Measurements from ENCODE around the gene FAM32A.

FAM32A gene

GRCh38 chr19:16199275-16199932, 14.2 kb downstream of the FAM32A start:
- H3K27ac ChIP-seq, result peak overlapping the region; percentile 81
- ChIA-PET CTCF (interaction anchor here (0.7 kb wide), 1 partner anchor 355 kb away, joined by 3 read pairs; no protein-coding TSS in a partner anchor), POLR2A (ENCODE audit: low non-redundant PET) (interaction anchor here (0.6 kb wide), 1 partner anchor 23 kb away, joined by 3 read pairs; no protein-coding TSS in a partner anchor)
- no peak for TF ChIP-seq CTCF (conservative IDR thresholded peaks at IDR 0.05; ENCODE audit: low read depth)
- DNase-seq (ENCODE audit: low spot score), result no peak

- no peak for TF ChIP-seq CTCF (conservative IDR thresholded peaks at IDR 0.05; ENCODE audit: low read depth)
- H3K27ac ChIP-seq, result peak overlapping the region; percentile 81
- POLR2A ChIA-PET (ENCODE audit: low non-redundant PET), result interaction anchor here (0.6 kb wide), 1 partner anchor 24 kb away, joined by 3 read pairs; no protein-coding TSS in a partner anchor
- DNase-seq (ENCODE audit: low spot score), result no peak
- CTCF ChIA-PET, result no interaction called here
Measured at GRCh38 chr19:16200038-16201010, 15.1 kb downstream of the FAM32A start.

GRCh38 chr19:16201011-16201391, 15.8 kb downstream of the FAM32A start:
- peak overlapping the region; percentile 81 for H3K27ac ChIP-seq
- TF ChIP-seq CTCF (conservative IDR thresholded peaks at IDR 0.05; ENCODE audit: low read depth), result no peak
- ChIA-PET POLR2A (ENCODE audit: low non-redundant PET) (no interaction called here), CTCF (no interaction called here)
- no peak for DNase-seq (ENCODE audit: low spot score)

- POLR2A ChIA-PET (ENCODE audit: low non-redundant PET), result no interaction called here
Measured at GRCh38 chr19:16202320-16203255, 17.4 kb downstream of the FAM32A start.

GRCh38 chr19:16203256-16204004, 18.2 kb downstream of the FAM32A start:
- POLR2A ChIA-PET (ENCODE audit: low non-redundant PET), result no interaction called here
- CTCF ChIA-PET, result no interaction called here
- H3K27ac ChIP-seq, result peak overlapping the region; percentile 2; the same call in 1 of the 2 replicates
- DNase-seq (ENCODE audit: low spot score), result no peak
- no peak for TF ChIP-seq CTCF (conservative IDR thresholded peaks at IDR 0.05; ENCODE audit: low read depth)

More at GRCh38 chr19:16202320-16203255, 17.4 kb downstream of the FAM32A start:
- DNase-seq (ENCODE audit: low spot score), result no peak
- H3K27ac ChIP-seq, result peak overlapping the region; percentile 13; the same call in 1 of the 2 replicates
- CTCF ChIA-PET, result no interaction called here
- TF ChIP-seq CTCF (conservative IDR thresholded peaks at IDR 0.05; ENCODE audit: low read depth), result no peak

Measured in RWPE1 (cell line).